Left kidney (tissue), 8 donors: Measurements from ENCODE around the gene FST. TPM values are rescaled to one million over a fixed set of nuclear protein-coding genes. Genes with fewer than 3 reads are reported as not detected.

Experiments
- DNase-seq: peaks from one replicate; pipeline ENCODE4 v3.0.0-alpha.2; 2013
- long read RNA-seq, 8 donors: transcript quantifications; one replicate each; lab custom pipeline, GENCODE V29; 2026
- polyA plus RNA-seq: library from polyadenylated mRNA; unstranded; fragments of 120-200 nt; gene quantifications from one replicate; pipeline ENCODE4 v1.2.1, GENCODE V29; 2013; ENCODE audit not compliant: insufficient read length

FST gene
- polyA plus RNA-seq: 34.1 TPM
- long read RNA-seq, donor 1, transcript FST-201 (6 exons, 2,519 nt): major isoform, 22 of 51 reads
- long read RNA-seq, donor 1, partial matches to known transcripts: 27 of 51 reads
- long read RNA-seq, donor 1, other reads (novel, unspliced or antisense): 0 of 51 reads
- long read RNA-seq, donor 2, transcript FST-201 (6 exons, 2,519 nt): major isoform, 6 of 8 reads
- long read RNA-seq, donor 2, partial matches to known transcripts: 0 of 8 reads
- long read RNA-seq, donor 2, other reads (novel, unspliced or antisense): 0 of 8 reads
- long read RNA-seq, donor 3, partial matches to known transcripts: 0 of 5 reads
- long read RNA-seq, donor 3, other reads (novel, unspliced or antisense): 0 of 5 reads
- long read RNA-seq, donor 4: 0 reads
- long read RNA-seq, donor 5, transcript FST-201 (6 exons, 2,519 nt): major isoform, 11 of 18 reads
- long read RNA-seq, donor 5, partial matches to known transcripts: 5 of 18 reads
- long read RNA-seq, donor 5, other reads (novel, unspliced or antisense): 0 of 18 reads
- long read RNA-seq, donor 6, transcript FST-201 (6 exons, 2,519 nt): major isoform, 16 of 26 reads
- long read RNA-seq, donor 6, partial matches to known transcripts: 7 of 26 reads
- long read RNA-seq, donor 6, other reads (novel, unspliced or antisense): 0 of 26 reads
- long read RNA-seq, donor 7, transcript FST-201 (6 exons, 2,519 nt): major isoform, 11 of 13 reads
- long read RNA-seq, donor 7, partial matches to known transcripts: 0 of 13 reads
- long read RNA-seq, donor 7, other reads (novel, unspliced or antisense): 0 of 13 reads
- long read RNA-seq, donor 8, partial matches to known transcripts: 0 of 5 reads
- long read RNA-seq, donor 8, other reads (novel, unspliced or antisense): 0 of 5 reads

- peak; percentile 47 for DNase-seq
These were observed at the start of gene FST for GRCh38 chr5:53480416-53481158. Gene FST, plus strand, starts transcription at chr5:53480629. Its CDS starts 163 bp downstream, at chr5:53480792.

- DNase-seq: no peak
These were observed 48.8 kb upstream of the FST start for GRCh38 chr5:53431665-53432064.

GRCh38 chr5:53433026-53433425, 47.4 kb upstream of the FST start:
- no peak for DNase-seq

- DNase-seq: no peak
These were observed 45.9 kb upstream of the FST start for GRCh38 chr5:53434541-53434940.

DNA sequence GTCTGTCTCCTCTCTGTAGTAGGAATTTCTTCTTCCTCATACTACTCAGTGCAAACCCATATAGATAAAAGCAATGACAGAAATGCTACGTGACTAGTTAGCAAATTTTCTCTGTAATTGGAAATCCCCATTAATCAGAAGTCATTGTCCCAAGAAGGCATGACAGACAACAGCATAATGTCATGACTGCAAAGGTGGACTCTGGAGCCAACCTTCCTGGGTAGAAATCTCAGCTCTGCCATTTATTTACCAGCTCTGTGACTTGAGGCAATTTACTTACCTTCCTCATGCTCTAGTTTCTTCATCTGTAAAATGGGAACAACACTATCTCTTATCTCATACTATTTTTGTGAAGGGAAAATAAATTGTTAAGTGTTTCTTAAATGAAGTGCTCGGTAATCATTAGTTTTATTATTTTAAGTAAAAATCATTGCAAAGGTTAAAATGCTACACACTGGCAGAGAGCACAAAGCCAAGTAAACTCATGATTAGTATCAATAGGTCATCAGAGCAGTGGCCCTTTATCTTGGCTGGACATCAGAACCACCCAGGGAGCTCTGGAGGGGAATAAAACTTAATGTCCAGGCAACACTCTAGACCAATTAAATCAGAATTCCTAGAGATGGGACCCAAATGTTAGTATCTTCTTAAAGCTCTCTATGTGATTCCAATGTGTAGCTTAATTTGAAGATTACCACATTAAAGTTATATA, 43.8 kb upstream of the FST start:
- DNase-seq: no peak

DNA sequence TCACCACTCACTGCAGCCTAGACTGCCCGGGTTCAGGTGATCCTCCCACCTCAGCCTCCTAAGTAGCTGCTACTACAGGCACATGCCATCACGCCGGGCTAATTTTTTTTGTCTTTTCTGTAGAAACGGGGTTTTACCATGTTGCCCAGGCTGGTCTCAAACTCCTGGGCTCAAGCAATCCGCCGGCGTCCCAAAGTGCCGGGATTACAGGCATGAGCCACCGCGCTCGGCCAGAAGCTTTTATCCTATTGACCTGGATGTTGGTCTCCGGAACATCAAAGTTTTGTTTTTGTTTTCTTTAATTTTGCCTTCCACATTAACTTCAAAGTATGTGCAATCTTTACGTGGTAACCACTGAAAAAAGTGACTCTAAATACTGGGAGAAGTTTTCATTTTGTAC, 42.4 kb upstream of the FST start:
- no peak for DNase-seq

- no peak for DNase-seq
These were observed 41.6 kb upstream of the FST start for GRCh38 chr5:53438486-53439472.

DNA sequence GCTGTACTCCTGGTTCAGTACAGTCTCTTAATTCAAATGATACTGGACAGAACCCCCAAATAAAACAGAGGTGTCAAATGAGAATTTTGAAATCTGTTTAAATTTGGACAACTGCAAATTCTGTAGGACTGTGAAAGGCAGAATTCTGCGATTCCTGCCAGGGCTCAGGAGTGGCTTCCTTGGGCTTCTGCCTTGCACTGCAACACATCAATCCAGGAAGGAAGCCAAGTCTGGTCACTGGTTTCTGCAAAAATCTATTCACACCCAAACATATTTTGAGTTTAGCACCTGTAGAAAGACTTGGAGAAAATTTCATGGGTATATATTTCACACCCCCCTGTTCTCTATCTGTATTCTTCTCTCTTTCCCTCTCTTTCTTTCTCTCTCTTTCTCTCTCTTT, 37.5 kb upstream of the FST start:
- no peak for DNase-seq

- no peak for DNase-seq
These were observed 34.9 kb upstream of the FST start for GRCh38 chr5:53445569-53445968.

DNA sequence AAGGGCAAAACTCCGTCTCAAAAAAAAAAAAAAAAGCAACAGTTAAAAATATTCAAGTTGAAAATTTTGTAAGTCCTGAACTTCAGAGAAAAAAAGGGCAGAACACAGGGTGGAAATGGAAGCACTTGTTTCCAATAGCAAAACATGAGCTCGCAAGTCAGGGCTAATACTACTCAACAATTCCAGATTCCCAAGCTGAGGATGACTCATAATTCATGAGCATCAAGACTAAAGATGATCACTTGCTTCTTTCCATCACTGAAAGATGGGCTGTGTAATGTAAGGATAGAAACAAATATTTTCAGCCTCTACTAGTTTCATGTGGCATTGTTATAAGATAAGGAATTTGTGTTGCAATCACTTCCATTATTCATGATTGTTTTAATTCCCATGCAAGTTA, 33.5 kb upstream of the FST start:
- DNase-seq: no peak

- no peak for DNase-seq
These were observed 31.6 kb upstream of the FST start for GRCh38 chr5:53448851-53449250.

GRCh38 chr5:53453898-53454718, 26.3 kb upstream of the FST start:
- no peak for DNase-seq

GRCh38 chr5:53454719-53455000, 25.8 kb upstream of the FST start:
- no peak for DNase-seq

GRCh38 chr5:53456366-53456765, 24.1 kb upstream of the FST start:
- no peak for DNase-seq

DNA sequence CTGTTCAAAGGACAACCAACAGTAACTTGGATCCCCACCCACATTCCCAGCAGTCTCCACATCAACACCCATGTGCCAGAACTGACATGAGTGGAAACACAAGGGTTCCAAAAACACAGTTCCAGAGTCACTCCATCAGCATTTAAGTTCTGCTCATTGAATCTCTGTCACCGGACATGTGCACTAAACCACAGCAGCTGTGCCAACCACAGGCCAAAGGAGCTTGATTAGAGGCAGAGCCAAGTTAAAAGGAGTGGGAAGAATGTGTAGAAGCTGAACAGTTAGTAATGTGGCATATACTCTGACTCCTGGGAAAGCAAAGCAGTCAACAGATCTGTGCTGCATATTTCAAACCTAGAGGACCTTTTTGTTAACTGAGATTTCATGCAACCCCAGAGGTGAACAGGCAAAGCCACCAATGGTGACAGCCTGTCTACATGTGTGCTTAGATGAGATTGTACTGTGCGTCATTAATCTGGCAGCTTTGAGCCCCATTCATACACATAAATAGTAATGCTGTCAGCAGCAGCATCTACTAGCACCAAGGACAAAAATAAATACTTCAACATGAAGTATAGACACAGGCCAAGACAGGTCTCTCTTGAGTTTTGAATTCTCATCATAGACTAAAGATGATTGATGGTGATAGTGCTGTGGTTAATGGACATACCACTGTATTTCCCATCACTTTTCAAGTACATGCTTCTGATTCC, 16.4 kb upstream of the FST start:
- no peak for DNase-seq

DNA sequence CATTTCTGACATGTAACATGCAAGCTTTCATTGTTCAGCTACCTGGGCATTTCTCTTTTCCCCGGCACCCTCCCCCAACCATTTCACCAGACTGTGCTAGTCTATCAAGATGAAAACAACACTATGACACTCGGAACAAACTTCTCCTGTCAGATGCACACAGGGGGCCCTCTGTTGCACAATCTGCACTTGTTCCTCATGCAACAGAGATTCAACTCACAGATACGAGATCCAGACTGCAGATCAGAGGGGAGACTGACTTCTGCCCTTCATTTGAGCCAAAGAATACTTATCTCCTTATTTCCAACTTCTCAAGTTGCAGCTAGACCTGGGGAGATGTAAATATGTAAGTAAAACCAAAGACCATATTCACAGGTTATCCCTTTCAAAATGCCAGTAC, 15.7 kb upstream of the FST start:
- DNase-seq: no peak

DNA sequence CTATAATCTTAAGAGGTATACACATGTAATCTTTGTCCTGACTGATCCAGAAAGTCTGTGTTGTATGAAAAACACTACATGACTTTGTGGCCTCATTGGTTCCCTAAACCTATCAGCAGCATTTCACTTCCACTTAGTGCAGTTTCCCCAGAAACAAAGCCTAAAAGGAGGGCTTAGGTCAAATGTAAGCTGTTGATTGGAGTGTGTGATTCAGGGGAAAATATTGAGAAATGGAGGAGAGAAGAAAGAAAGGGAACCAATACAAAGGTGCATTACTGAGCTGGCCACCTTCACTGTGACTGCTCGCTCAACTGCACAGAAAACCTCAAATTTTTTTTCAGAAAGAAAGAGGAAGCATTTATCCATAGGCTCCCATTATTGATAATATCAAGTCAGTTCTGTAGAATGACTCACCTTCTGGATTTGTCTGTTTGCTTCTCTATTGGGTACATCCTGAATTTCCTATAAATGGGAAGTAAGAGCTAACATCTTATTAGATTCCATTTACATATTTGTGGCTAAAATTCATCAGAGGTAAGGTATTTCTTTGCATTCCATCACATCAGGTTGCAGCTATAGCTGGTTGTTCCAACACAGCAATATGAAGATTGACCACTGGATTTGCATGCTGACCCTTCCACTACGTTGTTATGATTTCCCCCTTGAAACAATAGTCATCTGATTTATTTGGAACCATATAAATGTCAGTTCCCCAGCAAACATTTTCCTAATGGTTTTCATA, 10.3 kb upstream of the FST start:
- no peak for DNase-seq

- no peak for DNase-seq
These were observed 8.2 kb upstream of the FST start for GRCh38 chr5:53472279-53472678.
